Activated CD8-positive, alpha-beta memory T cell treated with anti-CD3 and anti-CD28 coated beads, Interleukin-2, amount 50 U/mL, for 48 hours (primary cell): ENCODE results near the gene AASDHPPT.
"Not testable (repeated sequence)": the region's sequence is repeated elsewhere in the genome, so short reads cannot be mapped to it uniquely, and the experiment has no call there.

ENCODE experiments used
- DNase-seq: peaks from one replicate; pipeline ENCODE4 v3.0.0-alpha.2; 2020

Gene AASDHPPT, protein sequence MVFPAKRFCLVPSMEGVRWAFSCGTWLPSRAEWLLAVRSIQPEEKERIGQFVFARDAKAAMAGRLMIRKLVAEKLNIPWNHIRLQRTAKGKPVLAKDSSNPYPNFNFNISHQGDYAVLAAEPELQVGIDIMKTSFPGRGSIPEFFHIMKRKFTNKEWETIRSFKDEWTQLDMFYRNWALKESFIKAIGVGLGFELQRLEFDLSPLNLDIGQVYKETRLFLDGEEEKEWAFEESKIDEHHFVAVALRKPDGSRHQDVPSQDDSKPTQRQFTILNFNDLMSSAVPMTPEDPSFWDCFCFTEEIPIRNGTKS

GRCh38 chr11:106077609-106078455, at the start of gene AASDHPPT:
AASDHPPT (plus strand) TSS chr11:106077662; CDS start chr11:106077711, 49 bp downstream.
- no peak for DNase-seq

DNA sequence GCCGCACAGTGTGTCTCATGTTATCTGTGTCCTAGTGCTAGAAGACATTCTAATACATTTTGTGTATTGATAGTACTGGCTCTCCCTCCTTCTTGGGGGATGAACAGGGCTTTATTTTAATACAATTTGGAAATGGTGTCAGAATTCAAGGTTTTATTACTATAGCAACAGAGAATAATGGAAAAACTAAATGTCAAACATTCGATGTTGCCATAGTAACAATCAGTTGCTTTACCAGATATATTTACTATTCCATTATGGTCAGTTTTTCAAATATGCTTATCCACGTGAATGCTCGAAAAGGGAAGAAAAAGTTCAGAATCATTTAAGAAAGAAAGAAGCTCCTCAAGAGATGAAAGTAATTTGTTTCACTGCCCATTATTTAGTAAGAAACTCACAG, 46.9 kb upstream of the AASDHPPT start:
- DNase-seq = no peak

DNA sequence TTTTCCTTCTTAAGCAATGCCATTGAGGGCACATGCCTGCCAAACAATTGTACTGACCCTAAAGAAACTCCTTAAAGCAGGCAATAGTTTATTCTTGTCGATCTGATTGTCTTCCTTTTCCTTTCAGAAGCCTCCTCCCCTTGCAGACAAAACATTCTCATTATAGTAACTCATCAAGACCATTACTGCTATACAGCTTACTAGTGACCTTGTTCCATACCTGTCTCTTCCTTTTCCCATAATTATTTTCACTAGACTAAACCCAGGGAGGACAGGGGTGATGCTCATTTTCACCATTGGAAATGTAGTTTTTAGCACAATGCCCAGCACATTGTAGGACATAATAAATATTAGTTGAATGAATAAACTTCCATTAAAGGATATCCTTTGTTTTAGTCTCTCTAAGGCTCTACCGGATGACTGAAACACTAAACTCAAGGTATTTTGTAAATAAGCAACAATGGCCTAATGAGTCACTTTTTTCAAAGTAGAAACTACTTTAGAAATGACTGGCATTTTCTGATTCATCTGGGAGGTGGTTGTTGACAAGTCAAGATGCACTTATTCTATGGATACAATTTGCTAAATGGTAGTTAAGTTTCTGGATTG, 46.2 kb upstream of the AASDHPPT start:
- DNase-seq = no peak

DNA sequence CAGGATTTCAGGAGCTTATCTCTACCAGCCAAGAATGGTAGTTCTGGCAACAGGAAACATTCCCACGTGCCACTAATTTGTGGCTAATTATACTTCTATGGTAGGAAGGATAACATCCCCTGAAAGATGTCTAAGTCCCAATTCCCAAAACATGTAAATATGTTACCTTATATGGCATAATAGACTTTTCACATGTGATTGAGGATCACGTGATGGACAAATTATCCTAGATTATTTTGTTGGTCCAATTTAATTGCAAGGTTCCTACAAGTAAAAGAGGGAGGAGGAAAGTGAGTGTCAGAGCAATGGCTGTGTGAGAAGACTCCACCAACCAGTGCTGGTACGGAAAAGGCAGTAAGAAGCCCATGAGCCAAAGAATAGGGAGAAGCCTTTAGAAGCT, 45.5 kb upstream of the AASDHPPT start:
- DNase-seq = no peak

GRCh38 chr11:106032861-106033260, 44.6 kb upstream of the AASDHPPT start:
- DNase-seq = no peak

GRCh38 chr11:106043540-106043939, 33.9 kb upstream of the AASDHPPT start:
- no peak for DNase-seq

GRCh38 chr11:106047631-106048030, 29.8 kb upstream of the AASDHPPT start:
- DNase-seq = no peak

DNA sequence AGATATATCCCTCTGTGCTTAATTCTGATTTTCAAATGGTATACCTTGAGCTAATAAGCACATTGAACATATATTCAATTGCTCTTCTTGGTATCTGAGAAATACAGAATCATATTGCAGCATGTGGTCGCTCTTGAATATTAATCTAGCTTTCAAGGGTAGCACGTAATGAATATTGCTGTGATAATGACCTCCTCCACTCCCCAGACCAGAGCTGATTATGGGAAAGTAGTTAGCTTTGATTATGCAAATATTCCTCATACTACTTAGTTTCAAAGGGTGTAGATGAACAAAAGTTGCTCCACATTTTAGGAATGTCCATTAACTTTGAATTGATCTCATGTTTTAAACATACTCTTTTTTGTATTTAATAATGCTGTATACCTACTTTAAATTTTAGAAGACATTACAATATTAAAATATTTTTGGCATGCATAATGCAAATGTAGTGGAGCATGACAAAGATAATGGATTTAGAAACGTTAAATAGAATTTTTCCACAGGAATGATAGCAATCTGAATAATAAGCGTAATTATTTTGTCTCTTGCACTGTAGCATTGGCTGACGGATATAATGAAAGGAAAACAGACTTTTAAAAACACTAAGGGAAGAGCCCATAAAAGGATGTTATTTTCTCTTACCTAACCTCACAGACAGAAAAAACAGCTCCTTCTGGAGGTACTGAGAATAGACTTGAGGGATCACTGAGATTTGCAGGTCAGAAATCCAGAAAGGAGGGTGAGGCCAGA, 27.6 kb upstream of the AASDHPPT start:
- no peak for DNase-seq

DNA sequence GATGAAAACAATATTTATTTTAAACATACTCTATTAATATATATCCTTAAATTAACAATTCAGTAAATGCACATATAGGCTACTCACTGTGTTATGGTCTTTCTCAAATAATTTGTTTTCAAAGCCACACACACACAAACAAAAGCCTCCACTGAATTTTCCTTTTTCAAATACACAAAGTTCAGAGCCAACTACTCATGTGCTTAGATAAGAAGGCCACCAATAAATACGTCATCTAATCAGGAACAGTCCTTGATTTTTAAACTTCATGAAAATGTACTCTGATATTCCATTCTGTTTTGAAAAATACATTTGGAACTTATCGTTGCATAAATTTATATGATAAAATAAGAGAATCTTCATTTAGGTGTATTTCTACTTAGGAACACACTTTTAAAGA, 26.4 kb upstream of the AASDHPPT start:
- DNase-seq = no peak

DNA sequence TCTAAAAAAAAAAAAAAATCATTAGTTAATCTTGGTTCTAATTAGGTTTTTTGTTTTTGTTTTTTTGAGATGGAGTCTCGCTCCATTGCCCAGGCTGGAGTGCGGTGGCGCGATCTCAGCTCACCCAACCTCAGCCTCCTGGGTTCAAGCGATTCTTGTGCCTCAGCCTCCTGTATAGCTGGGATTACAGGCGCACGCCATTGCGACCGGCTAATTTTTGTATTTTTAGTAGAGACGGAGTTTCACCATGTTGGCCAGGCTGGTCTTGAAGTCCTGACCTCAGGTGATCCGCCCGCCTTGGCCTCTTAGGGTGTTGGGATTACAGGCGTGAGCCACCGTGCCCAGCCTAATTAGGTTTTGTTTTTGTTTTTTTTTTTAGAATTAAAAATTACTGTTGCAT, 19.1 kb upstream of the AASDHPPT start:
- not testable (repeated sequence) for DNase-seq

DNA sequence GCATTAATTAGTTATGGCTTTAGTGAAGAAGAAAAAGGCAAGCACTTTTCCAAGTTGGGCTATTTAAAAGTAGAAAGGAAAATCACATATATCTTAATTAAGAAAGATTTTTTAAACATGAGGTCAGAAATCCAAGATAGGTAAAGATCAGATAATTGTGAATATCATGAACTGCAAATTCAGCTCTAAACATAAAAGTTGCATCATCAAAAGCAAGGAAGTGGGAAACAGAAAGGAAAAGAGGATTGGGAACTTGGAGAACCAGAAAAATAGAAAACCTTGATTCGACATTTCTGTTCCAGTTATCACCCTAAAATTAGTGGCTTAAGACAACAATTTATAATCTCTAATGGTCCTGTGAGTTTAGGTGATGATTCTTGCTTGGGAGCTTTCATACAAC, 17.8 kb upstream of the AASDHPPT start:
- no peak for DNase-seq

DNA sequence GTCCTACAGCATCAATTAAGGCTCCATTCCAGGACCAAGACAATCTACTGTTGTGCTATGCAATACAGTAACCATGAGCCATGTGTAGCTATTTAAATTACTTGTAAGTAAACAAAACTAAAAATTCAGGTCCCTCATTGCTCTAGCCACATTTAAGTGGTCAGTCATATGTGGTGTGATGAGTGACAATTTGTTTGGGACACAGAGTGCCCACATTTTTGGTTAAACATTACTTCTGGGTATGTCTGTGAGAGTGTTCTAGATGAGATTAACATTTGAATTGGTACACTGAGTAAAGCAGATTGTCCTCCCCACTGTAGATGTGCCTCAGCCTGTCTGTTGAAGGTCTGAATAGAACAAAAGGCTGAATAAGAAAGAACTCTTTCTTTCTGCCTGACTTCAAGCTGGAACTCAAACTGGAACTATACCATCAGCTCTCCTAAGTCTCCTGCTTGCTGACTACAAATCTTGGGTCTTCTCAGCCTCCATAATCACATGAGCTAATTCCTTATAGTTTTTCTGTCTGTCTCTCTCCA, 16.1 kb upstream of the AASDHPPT start:
- no peak for DNase-seq

GRCh38 chr11:106061954-106062949, 15.2 kb upstream of the AASDHPPT start:
- no peak for DNase-seq

DNA sequence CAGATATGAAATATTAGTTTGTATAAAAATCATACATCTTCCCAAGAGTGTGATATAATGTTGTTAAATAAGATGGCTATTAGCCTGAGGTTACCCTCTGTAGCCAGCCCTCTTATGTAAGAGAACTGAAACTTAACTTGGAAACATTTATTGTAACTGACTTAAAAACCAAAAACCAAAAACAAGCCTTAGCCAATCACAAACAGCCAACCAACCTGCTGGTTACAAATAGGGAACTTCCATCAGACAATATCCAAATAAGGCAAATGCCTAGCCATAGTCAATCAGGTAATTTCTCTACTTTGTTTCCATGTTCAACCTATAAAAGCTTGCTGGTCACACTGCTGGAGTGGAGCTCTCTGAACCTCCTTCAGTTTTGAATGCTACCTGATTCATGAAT, 14.5 kb upstream of the AASDHPPT start:
- DNase-seq = no peak

GRCh38 chr11:106070606-106071005, 6.9 kb upstream of the AASDHPPT start:
- no peak for DNase-seq

DNA sequence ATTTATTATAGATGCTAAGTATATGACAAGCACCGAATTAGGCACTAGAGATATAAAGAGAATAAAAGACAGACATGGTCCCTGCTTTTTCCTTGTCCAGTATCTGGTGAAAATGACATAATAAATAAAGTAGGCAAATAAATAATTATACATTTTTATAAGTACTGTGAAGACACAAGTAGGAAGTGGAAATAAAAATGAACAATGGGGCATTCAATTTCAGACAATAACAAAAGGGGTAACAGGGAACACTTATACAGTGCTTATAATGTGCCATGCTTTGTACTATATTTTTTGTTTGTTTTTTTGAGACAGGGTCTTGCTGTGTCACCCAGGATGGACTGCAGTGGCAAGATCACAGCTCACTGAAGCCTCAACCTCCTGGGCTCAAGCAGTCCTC, 4.7 kb upstream of the AASDHPPT start:
- no peak for DNase-seq

GRCh38 chr11:106076171-106076918, 1.1 kb upstream of the AASDHPPT start:
- no peak for DNase-seq

- DNase-seq = peak; percentile 94
Measured at GRCh38 chr11:106076919-106077608, 398 bp upstream of the AASDHPPT start, which contains the start of gene KBTBD3. KBTBD3 (minus strand) TSS chr11:106077347; CDS start chr11:106059097, 18,250 bp downstream.

GRCh38 chr11:106082096-106082495, 4.6 kb downstream of the AASDHPPT start:
- DNase-seq = no peak

- DNase-seq = no peak
Measured at GRCh38 chr11:106086135-106086534, 8.7 kb downstream of the AASDHPPT start.
